ENCODE measurements around the gene CD81. TPM values are rescaled to one million over a fixed set of nuclear protein-coding genes. Genes with fewer than 3 reads are reported as not detected.

The CD81 gene
- total RNA-seq, 2 donors from 2014 or later = 616 to 784 TPM

DNA sequence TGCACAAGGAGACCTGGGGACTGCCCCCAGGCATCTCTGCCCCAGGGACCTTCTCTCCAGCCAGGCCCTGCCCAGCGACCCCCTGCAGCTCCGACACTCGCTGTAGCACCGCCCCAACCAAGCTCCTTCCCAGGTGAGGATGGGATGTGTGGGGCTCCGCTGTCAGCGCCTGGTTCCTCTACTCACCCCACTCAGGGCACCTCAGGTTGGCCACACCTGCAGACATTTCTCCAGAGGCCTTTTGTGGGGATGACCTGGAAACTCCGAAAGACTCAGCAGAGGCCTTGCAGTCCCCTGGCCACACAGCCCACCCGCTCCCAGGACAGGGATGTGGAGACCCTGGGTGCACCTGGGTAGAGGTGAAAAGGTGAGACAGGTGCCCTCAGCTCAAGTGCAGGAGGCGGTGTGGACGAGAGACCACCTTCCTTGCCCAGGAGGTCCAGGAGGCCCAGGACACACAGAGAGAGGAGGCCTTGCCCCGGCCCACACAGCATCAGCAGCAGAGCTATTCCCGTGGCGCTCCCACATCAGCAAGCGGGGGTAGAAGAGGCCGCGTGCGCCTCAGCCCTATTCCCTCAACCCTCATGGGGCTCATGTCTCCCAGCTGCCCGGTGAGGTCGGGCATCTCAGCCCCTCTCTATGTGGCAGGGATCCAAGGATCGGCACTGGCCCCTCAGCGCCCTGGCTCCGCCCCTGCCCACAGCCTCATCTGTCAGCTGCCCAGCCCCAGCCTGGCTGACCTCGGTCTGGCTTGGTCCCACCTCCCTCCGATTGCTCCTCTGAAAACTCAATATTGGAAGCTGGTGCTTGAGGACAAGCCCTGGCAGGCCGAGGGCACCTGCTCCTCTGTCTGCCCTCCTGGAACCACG is 46.3 kb downstream of the CD81 start:
- intact Hi-C loops (cut with DNase I) = no loop called here
- DNase-seq (ENCODE audit: low spot score) = no peak

DNA sequence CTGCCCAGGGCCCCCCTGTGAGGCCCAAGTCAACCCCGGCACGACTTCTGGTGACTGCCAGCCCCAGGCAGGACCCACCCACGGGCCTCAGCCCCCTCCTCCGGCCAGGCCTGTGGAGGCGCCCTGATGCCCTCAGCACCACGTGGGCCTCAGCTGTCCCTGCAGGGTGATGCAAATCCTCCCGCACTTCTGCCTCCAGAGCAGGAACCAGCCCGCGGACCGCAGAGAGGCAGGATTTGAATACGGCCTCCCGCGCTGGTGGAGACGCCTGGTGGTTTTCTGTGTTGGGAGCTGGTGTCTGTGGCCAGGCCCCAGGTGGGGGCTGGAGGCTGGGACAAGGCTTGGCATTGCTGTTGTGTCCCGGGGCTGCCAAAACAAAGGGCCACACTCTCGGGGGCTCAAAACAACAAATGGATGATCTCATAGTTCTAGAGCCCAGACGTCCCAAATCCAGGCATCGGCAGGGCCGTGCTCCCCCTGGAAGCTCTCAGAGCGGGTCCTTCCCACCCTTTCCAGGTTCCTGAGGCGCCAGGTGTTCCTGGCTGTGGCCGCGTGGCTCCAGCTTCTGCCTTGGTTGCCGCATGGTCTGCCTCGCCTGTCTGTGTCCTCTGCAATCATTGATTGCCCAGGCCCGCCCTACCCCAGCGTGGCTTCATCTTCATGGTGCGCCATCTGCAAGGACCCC is 47.8 kb downstream of the CD81 start:
- intact Hi-C loops (cut with DNase I) = loop anchor here (5.0 kb wide), 2 partner anchors 107 to 467 kb away; no protein-coding TSS in a partner anchor
- no peak for DNase-seq (ENCODE audit: low spot score)

DNA sequence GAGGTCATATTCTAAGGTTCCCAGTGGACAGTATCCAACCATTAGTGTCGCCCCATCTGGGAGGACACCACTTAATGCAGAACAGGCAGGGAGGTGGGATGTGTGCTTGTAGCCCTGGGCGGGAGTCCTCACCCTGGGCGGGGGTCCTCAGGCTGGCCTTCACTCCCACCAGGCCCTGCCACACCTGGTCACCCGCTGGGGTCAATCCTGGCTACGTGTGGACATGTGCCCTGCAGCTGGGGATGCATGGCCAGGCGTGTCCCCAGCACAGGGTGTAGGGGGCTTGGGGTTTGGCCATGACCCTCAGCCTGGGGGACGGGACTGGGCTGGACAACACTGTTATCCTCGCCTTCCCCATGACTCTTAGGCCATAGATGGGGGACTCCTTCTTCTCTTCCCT is 48.4 kb downstream of the CD81 start:
- no peak for DNase-seq (ENCODE audit: low spot score)
- intact Hi-C loops (cut with DNase I) = loop anchor here (5.0 kb wide), 2 partner anchors 107 to 467 kb away; no protein-coding TSS in a partner anchor

DNA sequence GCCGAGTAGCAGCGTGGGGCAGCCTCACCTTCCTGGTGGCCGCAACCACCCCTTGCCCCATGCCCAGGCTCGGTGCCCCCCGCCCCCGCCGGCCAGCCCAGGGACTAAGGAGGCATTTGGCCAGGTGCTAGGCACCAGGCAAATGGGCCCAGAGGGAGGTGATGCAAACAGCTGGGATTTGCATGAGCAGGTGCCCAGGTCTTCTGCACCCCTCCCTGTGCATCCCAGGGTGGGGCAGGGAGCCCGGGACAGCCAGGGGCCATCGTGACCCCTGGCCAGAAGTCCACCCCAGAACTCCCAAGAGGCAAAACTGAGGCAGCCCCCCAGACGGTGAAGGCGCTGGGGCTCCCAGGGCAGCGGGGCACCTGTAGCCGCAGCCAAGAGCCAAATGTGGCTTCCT is 49.1 kb downstream of the CD81 start:
- intact Hi-C loops (cut with DNase I) = loop anchor here (5.0 kb wide), 2 partner anchors 106 to 466 kb away; no protein-coding TSS in a partner anchor
- DNase-seq (ENCODE audit: low spot score) = no peak

DNA sequence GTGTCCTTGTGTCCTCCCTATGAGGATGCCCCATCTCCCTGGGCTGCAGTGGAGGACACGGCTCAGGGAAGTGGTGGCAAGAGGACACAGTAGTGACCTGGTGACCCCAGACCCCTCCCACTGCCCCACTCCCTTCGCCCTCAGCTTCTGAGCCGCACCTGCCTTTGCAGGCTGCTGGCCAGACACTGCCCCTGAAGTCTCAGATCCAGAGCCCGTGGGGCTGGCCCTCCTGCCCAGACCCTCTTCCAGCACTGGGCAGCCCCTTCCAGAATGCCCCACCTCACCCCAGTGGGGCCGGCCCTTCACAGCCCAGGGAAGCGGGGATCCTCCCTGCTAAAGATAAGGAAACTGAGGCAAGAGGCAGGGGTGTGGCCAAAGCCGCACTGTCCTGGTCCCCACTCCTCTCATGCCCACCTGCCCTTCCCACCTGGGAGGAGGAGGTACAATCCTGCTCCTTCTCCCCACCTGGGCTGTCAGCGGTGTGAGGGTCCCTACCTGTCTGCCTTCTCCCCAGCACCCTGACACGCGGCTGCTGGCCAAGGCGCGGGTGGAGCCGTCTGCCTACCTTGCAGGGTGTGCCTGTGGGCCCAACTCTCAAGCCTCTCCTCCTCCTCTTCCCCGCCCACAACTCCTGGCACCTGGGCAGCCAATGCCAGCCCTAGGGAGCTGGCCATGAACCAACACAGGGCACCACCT is 49.9 kb downstream of the CD81 start:
- intact Hi-C loops (cut with DNase I) = loop anchor here (5.0 kb wide), 2 partner anchors 105 to 465 kb away; no protein-coding TSS in a partner anchor
- DNase-seq (ENCODE audit: low spot score) = no peak

DNA sequence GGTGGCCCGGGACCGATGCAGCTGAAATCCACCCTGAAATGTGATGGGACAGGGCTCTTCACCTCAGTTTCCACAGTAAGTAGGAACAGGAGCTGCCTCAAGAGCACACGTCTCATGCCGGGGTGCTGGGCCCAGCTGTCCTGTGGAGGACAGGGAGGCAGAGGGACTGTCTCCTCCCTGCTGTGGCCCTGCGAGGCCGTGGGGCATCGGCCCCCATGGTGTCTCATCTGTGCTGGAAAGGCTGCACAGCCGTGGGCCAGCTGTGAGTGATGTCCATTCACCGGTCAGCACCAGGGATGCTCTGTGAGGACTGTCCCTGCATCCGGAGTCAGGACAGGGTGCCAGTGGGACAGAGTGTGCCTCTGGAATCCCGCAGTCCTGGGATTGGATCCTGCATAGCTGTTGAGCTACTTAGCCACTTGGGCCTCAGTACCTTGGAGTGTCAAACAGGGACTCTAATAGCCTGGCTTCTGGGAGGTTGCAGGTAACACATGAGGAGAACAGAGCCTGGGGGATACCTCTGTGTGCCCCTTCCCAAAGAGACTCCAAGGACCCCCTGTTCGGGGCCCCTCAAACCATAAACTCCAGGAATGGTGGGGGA is 50.7 kb downstream of the CD81 start:
- no peak for DNase-seq (ENCODE audit: low spot score)
- intact Hi-C loops (cut with DNase I) = loop anchor here (5.0 kb wide), 2 partner anchors 104 to 464 kb away; no protein-coding TSS in a partner anchor

DNA sequence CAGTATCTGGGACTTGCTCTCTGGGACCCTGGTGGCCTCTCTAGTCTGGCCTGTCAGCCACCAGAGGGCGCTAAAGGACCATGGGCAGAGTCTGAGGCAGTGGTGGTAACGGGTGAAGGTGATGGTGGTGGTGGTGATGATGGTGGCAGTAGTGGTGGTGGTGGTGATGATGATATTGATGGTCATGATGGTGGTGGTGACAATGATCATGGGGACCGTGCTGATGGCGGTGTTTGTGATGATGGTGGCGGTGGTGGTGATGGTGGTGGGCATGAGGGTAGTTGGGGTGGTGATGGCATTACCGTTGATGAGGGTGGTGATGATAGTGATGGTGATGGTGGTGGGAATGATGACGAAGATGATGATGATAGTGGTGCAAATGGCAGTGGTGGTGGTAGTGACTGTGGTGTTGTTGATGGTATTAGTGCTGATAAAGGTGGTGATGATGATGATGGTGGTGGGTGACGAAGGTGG is 51.2 kb downstream of the CD81 start:
- intact Hi-C loops (cut with DNase I) = loop anchor here (5.0 kb wide), 2 partner anchors 104 to 464 kb away; no protein-coding TSS in a partner anchor
- DNase-seq (ENCODE audit: low spot score) = peak; percentile 92

DNA sequence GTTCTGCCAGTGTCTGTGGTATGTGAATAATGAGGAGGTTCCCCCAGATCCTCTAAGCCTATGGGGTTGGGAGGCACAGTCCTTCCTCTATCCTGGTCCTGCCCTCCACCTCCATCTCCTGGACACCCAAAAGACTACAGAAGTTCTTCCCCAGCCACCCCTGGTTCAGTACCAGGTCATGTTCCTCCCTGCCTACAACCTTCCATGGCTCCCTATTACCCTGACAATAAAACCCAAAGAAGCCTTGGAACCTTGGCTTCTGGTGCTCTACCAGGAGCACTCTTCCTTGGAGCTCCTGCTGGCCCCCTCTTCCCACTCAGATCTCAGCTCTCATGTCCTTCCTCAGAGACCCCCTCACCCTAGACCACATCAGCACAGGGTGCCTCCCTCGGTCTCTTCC is 54.3 kb downstream of the CD81 start:
- peak; percentile 10 for DNase-seq (ENCODE audit: low spot score)
- intact Hi-C loops (cut with DNase I) = no loop called here

DNA sequence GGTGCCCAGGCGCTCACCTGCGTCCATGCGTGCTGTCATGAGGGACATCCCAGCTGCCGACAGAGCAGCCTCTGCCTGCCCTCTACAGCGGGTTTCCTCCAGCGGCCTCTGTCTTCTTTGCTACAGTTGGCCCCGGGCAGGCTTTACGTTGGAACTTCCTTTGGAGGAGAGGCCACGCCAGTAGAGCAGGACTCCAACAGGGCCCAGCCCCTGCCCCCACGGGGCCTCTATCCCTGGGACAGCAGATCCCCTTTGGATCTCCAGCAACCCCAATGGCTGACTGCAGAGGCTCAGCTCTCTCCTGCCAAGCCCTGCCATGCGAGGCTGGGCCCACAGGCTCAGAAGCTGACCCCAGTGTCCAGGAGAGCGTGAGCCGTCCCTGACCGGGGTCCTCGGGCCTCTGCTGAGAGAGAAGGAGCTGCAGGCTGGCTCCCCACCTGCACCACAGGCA is 55.1 kb downstream of the CD81 start:
- intact Hi-C loops (cut with DNase I) = no loop called here
- DNase-seq (ENCODE audit: low spot score) = peak; percentile 63

DNA sequence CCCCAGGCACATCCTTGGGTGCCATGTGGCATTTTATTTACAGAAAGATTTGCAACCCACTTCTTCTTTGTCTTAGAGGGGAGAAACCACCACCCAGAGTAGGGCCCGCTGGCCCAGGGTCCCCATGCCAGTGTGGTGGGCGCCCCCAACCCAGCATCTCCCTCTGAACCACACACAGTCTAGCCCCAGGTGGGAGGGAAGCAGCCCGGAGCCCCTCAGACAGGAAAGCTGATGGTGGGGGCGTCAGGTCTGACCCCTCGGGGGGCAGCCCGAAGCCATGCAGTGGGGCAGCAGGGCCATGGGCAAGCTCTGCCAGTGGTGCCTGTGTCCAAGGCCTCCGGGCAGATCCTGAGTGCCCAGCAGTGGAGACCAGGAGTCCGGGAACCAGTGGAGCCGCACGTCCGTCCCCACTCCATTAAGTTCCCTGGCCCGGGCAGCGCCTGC is 55.5 kb downstream of the CD81 start:
- DNase-seq (ENCODE audit: low spot score) = peak; percentile 71
- intact Hi-C loops (cut with DNase I) = no loop called here

DNA sequence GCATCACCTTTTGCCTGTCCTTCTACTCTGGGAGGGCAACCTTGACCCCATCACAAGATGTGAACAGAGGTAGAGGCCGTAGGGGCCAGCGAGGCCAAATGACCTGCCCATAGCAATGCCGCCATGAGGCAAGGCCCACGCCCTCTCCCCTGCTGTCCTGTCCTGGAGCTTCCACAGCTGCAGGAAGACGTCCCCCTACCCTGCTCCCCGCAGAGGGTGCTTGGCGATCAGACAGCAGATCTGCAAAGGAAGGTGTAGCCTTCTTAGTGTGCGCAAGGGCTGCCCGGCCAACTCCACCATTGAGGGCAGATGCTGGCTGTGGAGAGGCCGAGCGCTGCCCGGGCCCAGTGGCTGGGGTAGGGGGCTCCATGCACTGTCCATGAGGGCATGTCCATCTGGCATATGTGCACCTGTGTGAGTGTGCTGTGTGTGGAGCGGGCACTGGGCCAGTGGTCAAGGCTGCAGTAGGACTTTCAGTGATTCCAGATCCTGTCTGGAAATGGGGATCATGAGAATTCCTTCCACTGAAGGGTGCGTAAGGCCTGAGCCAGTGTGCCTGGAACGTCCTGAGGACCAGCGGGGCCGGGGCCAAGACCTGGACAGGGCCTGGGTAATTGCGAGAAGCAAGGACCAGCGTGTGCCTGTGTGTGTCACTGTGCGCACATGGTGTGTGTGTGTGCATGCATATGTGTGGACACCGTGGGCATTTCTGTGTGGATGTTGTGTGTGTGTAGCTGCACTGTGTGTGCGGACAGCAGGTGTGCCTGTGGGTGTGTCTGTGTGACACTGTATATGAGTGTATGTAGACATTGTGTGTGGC is 56.2 kb downstream of the CD81 start:
- intact Hi-C loops (cut with DNase I) = no loop called here
- DNase-seq (ENCODE audit: low spot score) = peak; percentile 58

DNA sequence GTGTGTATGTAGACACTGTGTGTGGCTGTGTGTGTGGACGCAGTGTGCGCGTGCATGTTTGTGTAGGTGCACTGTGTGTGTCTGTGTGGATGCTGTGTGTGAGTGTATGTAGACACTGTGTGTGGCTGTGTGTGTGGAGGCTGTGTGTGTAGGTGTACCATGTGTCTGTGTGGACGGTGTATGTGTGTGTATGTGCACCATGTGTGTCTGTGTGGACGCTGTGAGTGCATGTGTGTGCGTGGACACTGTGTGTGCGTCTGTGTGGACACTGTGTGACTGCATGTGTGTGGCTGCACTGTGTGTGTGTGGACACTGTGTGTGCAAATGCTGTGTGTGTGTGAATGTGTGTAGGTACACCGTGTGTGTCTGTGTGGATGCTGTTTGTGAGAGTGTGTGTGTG is 56.9 kb downstream of the CD81 start:
- peak; percentile 62 for DNase-seq (ENCODE audit: low spot score)
- intact Hi-C loops (cut with DNase I) = loop anchor here in 1 of 2 donors (1.0 kb wide), 1 partner anchor 28 kb away; no protein-coding TSS in a partner anchor

DNA sequence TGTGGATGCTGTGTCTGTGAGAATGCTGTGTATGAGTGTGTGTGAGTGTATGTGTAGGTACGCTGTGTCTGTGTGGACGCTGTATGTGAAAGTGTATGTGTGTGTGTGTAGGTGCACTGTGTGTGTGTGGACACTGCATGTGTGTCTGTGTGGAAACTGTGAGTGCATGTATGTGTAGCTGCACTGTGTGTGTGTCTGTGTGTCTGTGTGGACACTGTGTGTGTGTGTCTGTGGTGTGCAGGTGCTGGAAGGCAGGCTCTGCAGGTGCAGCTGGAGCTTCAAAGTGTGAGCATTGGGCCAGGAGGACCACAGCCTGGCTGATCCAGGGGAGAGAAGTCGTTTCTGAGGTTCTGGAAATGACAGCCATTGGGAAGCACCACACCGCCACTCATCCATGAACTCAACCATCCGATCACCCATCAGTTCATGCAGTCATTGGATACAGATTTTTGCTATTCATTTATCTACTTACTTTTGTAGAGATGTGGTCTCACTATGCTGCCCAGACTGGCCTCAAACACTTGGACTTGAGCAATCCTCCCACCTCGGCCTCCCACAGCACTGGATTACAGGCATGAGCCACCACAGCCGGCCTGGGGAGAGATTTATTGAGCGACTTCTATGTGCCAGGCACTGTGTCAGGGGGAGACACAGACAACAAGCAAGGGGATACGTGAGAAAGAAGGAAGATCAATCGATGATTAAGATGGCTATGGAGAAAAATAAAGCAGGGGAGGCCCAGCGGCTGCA is 57.6 kb downstream of the CD81 start:
- intact Hi-C loops (cut with DNase I) = loop anchor here in 1 of 2 donors (1.0 kb wide), 1 partner anchor 28 kb away; no protein-coding TSS in a partner anchor
- DNase-seq (ENCODE audit: low spot score) = peak; percentile 67

DNA sequence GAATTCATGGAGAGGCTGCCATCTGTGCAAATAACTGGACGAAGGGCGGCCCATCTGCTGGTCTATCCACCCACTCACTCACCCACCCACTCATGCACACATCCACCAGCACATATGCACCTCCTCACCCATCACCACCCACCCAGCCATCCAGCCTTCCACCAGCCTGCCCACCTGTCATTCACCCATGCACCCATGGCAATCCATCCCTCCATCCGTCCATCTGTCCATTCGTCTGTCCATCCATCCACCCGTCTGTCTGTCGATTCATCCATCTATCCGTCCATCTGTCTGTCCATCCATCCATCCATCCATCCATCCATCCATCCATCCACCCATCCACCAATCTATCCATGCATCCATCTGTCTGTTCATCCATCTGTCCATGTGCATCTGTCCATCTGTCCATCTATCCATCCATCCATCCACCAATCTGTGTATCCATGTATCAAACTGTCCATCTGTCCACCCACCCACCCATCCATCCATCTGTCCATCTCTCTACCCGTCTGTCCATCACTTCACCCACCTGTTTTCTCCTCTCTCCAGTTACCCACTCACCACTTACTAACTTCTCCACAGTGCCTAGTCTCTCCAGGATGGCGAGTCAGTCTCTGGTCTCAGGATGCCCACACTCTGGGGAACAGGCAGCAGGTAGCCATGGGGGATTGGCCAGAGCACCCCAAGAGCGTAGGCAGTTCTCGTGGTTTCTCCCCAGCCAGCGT is 58.3 kb downstream of the CD81 start:
- DNase-seq (ENCODE audit: low spot score) = no peak
- intact Hi-C loops (cut with DNase I) = no loop called here

DNA sequence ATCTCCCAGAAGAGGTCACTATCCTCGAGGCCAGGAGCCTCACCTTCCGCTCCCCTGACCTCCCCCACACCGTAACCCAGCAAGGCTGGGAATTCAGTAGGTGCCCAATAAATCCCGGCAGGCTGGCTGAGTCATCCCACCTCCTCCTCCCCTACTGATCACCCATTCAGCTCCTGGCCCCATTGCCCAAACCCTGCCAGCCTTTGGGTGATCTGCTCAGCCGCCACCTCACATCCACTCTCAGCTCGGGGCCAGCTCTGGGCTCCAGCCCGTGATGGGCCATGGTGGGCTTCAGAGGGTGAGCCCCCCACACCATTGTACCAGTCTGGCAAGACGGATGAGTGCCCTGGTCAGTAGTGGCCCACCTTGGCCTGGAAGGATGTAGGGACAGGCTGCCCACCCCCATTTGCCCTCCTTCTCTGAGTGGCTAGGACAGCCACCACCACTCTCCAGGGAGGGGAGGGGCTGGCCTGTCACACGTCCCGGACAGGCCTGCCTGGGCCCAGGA is 59.0 kb downstream of the CD81 start:
- DNase-seq (ENCODE audit: low spot score) = peak; percentile 53
- intact Hi-C loops (cut with DNase I) = no loop called here

DNA sequence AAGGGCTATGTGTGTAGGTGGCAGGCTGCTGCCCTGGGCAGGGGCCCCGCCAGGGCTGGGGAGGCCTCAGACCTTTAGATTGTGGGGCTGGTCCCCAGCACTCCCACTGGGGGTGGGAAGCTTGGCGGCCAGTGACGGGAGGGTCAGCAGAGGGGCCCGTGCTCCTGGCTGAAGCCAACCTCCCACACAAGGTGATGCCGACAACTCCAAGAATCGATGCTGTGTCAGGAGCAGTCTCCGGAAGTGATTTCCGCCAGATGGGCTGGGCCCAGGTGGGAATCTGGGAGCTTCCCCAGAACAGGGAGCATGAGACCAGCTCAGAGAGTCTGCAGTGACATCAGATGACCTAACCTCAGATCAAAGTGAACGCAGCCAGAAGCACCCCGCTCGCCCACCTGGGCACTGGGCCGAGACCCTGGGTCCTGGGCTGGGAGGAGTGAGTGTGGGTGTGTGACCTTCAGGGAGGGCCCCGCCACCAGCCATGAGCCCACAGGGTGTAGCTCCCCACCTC is 59.5 kb downstream of the CD81 start:
- intact Hi-C loops (cut with DNase I) = no loop called here
- DNase-seq (ENCODE audit: low spot score) = peak; percentile 69
